C4-2B (cell line): Measurements from ENCODE around the gene PPM1F.

ENCODE experiments used
- ZFX ChIP-seq: fragments of 450-650 bp; IDR thresholded peaks from 2 replicates; pipeline ENCODE4 v1.6.1; 2017
- TF ChIP-seq, protein P1 (sequence below): fragments of 450-650 bp; conservative IDR thresholded peaks from 2 replicates; pipeline ENCODE4 v1.5.1; 2017; ENCODE audit warnings: mild to moderate bottlenecking

DNA sequence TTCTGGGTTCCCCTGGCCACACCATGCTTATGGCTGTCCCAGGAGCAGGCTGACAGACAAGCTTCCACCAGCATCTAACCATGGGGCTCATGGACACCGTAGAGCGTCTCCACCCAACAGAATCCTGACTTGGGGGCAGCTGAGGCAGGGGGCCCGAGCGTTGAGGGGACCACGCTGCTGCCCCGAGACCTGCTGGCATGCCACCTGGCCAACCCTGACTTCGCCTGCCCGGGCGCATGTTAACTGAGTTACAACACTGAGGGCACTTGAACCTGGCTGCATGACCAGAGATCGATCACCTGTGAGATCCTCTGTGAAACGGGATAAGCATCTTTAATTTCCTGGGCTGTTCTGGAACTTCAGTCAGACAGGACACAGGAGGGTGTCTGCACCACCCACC is 13.7 kb downstream of the PPM1F start:
- TF ChIP-seq ZFX = no peak
- TF ChIP-seq, protein P1, sequence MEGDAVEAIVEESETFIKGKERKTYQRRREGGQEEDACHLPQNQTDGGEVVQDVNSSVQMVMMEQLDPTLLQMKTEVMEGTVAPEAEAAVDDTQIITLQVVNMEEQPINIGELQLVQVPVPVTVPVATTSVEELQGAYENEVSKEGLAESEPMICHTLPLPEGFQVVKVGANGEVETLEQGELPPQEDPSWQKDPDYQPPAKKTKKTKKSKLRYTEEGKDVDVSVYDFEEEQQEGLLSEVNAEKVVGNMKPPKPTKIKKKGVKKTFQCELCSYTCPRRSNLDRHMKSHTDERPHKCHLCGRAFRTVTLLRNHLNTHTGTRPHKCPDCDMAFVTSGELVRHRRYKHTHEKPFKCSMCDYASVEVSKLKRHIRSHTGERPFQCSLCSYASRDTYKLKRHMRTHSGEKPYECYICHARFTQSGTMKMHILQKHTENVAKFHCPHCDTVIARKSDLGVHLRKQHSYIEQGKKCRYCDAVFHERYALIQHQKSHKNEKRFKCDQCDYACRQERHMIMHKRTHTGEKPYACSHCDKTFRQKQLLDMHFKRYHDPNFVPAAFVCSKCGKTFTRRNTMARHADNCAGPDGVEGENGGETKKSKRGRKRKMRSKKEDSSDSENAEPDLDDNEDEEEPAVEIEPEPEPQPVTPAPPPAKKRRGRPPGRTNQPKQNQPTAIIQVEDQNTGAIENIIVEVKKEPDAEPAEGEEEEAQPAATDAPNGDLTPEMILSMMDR = no peak
